CD4-positive, alpha-beta T cell (primary cell): ENCODE measurements around the gene TSPAN1. TPM values are rescaled to one million over a fixed set of nuclear protein-coding genes. Genes with fewer than 3 reads are reported as not detected.

Source experiments
- ATAC-seq: fragments of 200-7000 bp; cut with Tn5 transposase; one replicate; pipeline ENCODE4 v1.10.0; 2022; ENCODE audit warnings: mild to moderate bottlenecking; ENCODE audit not compliant: poor library complexity
- CTCF ChIA-PET: fragments of 350-600 bp; sonication (Branson Sonifier 250); formaldehyde crosslinking; loops from one replicate; lab custom pipeline; 2021; ENCODE audit warnings: antibody characterized with exemption, inconsistent platforms; lab: Charles Lee
- POLR2A ChIA-PET: fragments of 350-600 bp; sonication (Branson Sonifier 250); formaldehyde crosslinking; loops from one replicate; lab custom pipeline; 2021; ENCODE audit warnings: antibody characterized with exemption, inconsistent platforms; lab: Charles Lee
- DNase-seq, 14 experiments: peaks; one replicate each; pipeline ENCODE4 v3.0.0-alpha.2; 2013 to 2020; ENCODE audit warnings: mixed read lengths in 2 of 14
- H3K27ac ChIP-seq, 2 donors: one replicate each; pipeline versions ENCODE4 v1.5.1 to v1.7.0; 2013; ENCODE audit warnings: low read length in 2 of 2, low read depth in 1 of 2, mild to moderate bottlenecking in 1 of 2
- H3K27me3 ChIP-seq, 2 experiments: 1 replicate in 1 of 2; 2 replicates in 1 of 2; pipeline versions ENCODE4 v1.6.1 to v1.7.0; 2013; ENCODE audit warnings: low read length in 2 of 2, control low read depth in 1 of 2, mild to moderate bottlenecking in 1 of 2, moderate library complexity in 1 of 2; ENCODE audit not compliant: insufficient read depth in 2 of 2, control insufficient read depth in 1 of 2
- H3K36me3 ChIP-seq: one replicate; pipeline ENCODE4 v1.6.1; 2013; ENCODE audit warnings: low read length, control low read depth; ENCODE audit not compliant: insufficient read depth
- H3K4me1 ChIP-seq: one replicate; pipeline ENCODE4 v1.6.1; 2013; ENCODE audit warnings: low read length, control low read depth; ENCODE audit not compliant: insufficient read depth
- H3K4me3 ChIP-seq: one replicate; pipeline ENCODE4 v1.5.1; 2013; ENCODE audit warnings: mild to moderate bottlenecking, low read length, moderate library complexity
- H3K9me3 ChIP-seq, 2 experiments: 1 replicate in 1 of 2; 2 replicates in 1 of 2; pipeline versions ENCODE4 v1.6.1 to v1.7.0; 2013; ENCODE audit warnings: low read length in 2 of 2, mild to moderate bottlenecking in 2 of 2, control low read depth in 1 of 2, moderate library complexity in 1 of 2; ENCODE audit not compliant: control insufficient read depth in 1 of 2, insufficient read depth in 1 of 2
- H3K27ac Mint-ChIP-seq: one replicate; pipeline ENCODE4 v1.8.0; 2020; ENCODE audit warnings: mixed read lengths
- H3K27me3 Mint-ChIP-seq: one replicate; pipeline ENCODE4 v1.8.0; 2021; ENCODE audit warnings: mixed read lengths
- H3K36me3 Mint-ChIP-seq: one replicate; pipeline ENCODE4 v1.8.0; 2021; ENCODE audit warnings: low read depth, mixed read lengths
- H3K4me1 Mint-ChIP-seq: one replicate; pipeline ENCODE4 v1.8.0; 2021; ENCODE audit warnings: low read depth, mixed read lengths
- H3K4me3 Mint-ChIP-seq: one replicate; pipeline ENCODE4 v1.8.0; 2020; ENCODE audit warnings: mild to moderate bottlenecking, mixed read lengths
- H3K9me3 Mint-ChIP-seq: one replicate; pipeline ENCODE4 v1.8.0; 2020; ENCODE audit warnings: mixed read lengths
- intact Hi-C, 2 experiments: fragments of 100-400 bp; cut with DNase I in 1 of 2; cut with micrococcal nuclease in 1 of 2; formaldehyde crosslinking; loops; one replicate each; pipeline versions ENCODE4 v1.15.1 to v1.9.0; 2023 to 2025; cut with DNase I, micrococcal nuclease
- total RNA-seq, 174 experiments: library from RNA in 2 of 174; stranded (reverse) in 2 of 174; gene quantifications; one replicate each; pipeline ENCODE4 v1.2.3 and lab custom pipeline; 2021 to 2026
- TF ChIP-seq, protein P1 (sequence below): fragments of 200-600 bp; IDR thresholded peaks from one replicate; pipeline ENCODE4 v1.8.0; 2022; ENCODE audit warnings: antibody characterized with exemption, mild to moderate bottlenecking

TSPAN1 gene
- total RNA-seq, 2 experiments from 2014 or later, result not detected

DNA sequence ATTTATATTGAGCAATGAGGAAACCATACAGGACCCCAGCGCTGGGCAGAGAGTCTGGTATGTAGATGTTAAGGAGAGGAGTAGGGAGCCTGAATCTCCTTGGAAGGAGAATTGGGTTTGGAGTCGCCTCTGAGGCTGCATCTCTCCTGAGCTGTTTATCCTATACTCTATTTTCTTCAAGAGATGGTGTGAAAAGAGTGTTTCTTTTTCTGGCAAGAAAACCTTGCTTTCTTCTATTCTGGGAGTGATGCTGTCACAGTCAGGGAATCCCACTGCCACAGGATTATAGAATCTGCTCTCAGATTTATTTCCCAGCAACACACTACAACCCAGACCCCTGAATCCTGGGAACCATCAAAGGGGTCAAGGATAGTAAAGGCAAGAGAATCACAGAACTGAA lies 31.5 kb downstream of the TSPAN1 start:
- POLR2A ChIA-PET, result no interaction called here
- no peak overlapping the region for H3K4me3 ChIP-seq
- TF ChIP-seq, protein P1, sequence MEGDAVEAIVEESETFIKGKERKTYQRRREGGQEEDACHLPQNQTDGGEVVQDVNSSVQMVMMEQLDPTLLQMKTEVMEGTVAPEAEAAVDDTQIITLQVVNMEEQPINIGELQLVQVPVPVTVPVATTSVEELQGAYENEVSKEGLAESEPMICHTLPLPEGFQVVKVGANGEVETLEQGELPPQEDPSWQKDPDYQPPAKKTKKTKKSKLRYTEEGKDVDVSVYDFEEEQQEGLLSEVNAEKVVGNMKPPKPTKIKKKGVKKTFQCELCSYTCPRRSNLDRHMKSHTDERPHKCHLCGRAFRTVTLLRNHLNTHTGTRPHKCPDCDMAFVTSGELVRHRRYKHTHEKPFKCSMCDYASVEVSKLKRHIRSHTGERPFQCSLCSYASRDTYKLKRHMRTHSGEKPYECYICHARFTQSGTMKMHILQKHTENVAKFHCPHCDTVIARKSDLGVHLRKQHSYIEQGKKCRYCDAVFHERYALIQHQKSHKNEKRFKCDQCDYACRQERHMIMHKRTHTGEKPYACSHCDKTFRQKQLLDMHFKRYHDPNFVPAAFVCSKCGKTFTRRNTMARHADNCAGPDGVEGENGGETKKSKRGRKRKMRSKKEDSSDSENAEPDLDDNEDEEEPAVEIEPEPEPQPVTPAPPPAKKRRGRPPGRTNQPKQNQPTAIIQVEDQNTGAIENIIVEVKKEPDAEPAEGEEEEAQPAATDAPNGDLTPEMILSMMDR, result no peak
- Mint-ChIP-seq H3K27me3 (no peaks in the 10 kb centered on the region), H3K9me3 (no peaks in the 10 kb centered on the region), H3K4me3 (no peak overlapping the region), H3K36me3 (no peaks in the 10 kb centered on the region), H3K4me1 (peaks cover 17% of the 10 kb centered on the region), H3K27ac (no peak overlapping the region)
- H3K27ac ChIP-seq, result no peak overlapping the region
- ATAC-seq (no peak), DNase-seq (no peak)
- H3K9me3 ChIP-seq, result no peaks in the 10 kb centered on the region
- intact Hi-C loops, result no loop called here
- peaks cover 13% of the 10 kb centered on the region for H3K4me1 ChIP-seq
- H3K27me3 ChIP-seq, result no peaks in the 10 kb centered on the region
- H3K36me3 ChIP-seq, result no peaks in the 10 kb centered on the region
- CTCF ChIA-PET, result no interaction called here

GRCh38 chr1:46210561-46210960 lies 35.7 kb downstream of the TSPAN1 start:
- H3K4me1 ChIP-seq, result no peaks in the 10 kb centered on the region
- H3K4me3 ChIP-seq, result no peak overlapping the region
- Mint-ChIP-seq H3K4me3 (no peak overlapping the region), H3K36me3 (no peaks in the 10 kb centered on the region), H3K27ac (no peak overlapping the region), H3K4me1 (no peaks in the 10 kb centered on the region), H3K27me3 (no peaks in the 10 kb centered on the region), H3K9me3 (no peaks in the 10 kb centered on the region)
- TF ChIP-seq, protein P1, result no peak
- intact Hi-C loops, result no loop called here
- ATAC-seq, result no peak
- no peaks in the 10 kb centered on the region for H3K36me3 ChIP-seq
- H3K27me3 ChIP-seq, result no peaks in the 10 kb centered on the region
- DNase-seq, result no peak
- no peak overlapping the region for H3K27ac ChIP-seq
- H3K9me3 ChIP-seq, result no peaks in the 10 kb centered on the region
- ChIA-PET CTCF (interaction anchor here (2.0 kb wide), 1 partner anchor 13 kb away, joined by 6 read pairs; no protein-coding TSS in a partner anchor), POLR2A (no interaction called here)

- ATAC-seq, result no peak
- ChIA-PET CTCF (interaction anchor here (2.0 kb wide), 1 partner anchor 12 kb away, joined by 6 read pairs; no protein-coding TSS in a partner anchor), POLR2A (no interaction called here)
- no peaks in the 10 kb centered on the region for H3K27me3 ChIP-seq
- H3K4me1 ChIP-seq, result no peaks in the 10 kb centered on the region
- TF ChIP-seq, protein P1, result no peak
- H3K9me3 Mint-ChIP-seq, result no peaks in the 10 kb centered on the region
- no peaks in the 10 kb centered on the region for H3K27me3 Mint-ChIP-seq
- H3K36me3 ChIP-seq, result no peaks in the 10 kb centered on the region
- no peak overlapping the region for H3K4me3 Mint-ChIP-seq
- no peaks in the 10 kb centered on the region for H3K36me3 Mint-ChIP-seq
- no peak overlapping the region for H3K4me3 ChIP-seq
- DNase-seq, result no peak
- H3K27ac Mint-ChIP-seq, result no peak overlapping the region
- no peaks in the 10 kb centered on the region for H3K4me1 Mint-ChIP-seq
- no peaks in the 10 kb centered on the region for H3K9me3 ChIP-seq
- intact Hi-C loops, result no loop called here
- no peak overlapping the region for H3K27ac ChIP-seq
These were observed 36.2 kb downstream of the TSPAN1 start for GRCh38 chr1:46211051-46211450.
